Endodermal cell (in vitro differentiated cells): ENCODE measurements around the gene LAPTM5. TPM values are rescaled to one million over a fixed set of nuclear protein-coding genes. Genes with fewer than 3 reads are reported as not detected.

Experiments
- DNase-seq: peaks from one replicate; pipeline ENCODE4 v3.0.0-alpha.2; 2017
- H3K27ac ChIP-seq: 2 replicates; pipeline ENCODE4 v1.5.1; 2013; ENCODE audit warnings: mild to moderate bottlenecking, low read depth, low read length, moderate library complexity
- H3K27me3 ChIP-seq: 2 replicates; pipeline ENCODE4 v1.6.1; 2013; ENCODE audit warnings: mild to moderate bottlenecking, low read length, moderate library complexity; ENCODE audit not compliant: insufficient read depth, control insufficient read depth, poor library complexity, severe bottlenecking
- H3K36me3 ChIP-seq: 2 replicates; pipeline ENCODE4 v1.7.0; 2013; ENCODE audit warnings: mild to moderate bottlenecking, low read length, moderate library complexity; ENCODE audit not compliant: control insufficient read depth, insufficient read depth
- H3K4me1 ChIP-seq: one replicate; pipeline ENCODE4 v1.7.0; 2013; ENCODE audit warnings: low read length; ENCODE audit not compliant: control insufficient read depth, insufficient read depth
- H3K4me3 ChIP-seq: 2 replicates; pipeline ENCODE4 v1.5.1; 2013; ENCODE audit warnings: mild to moderate bottlenecking, low read length, moderate library complexity
- H3K9ac ChIP-seq: 2 replicates; pipeline ENCODE4 v1.6.1; 2013; ENCODE audit warnings: mild to moderate bottlenecking, low read length, moderate library complexity; ENCODE audit not compliant: poor library complexity, severe bottlenecking; ENCODE audit errors: extremely low read depth
- H3K9me3 ChIP-seq: 2 replicates; pipeline ENCODE4 v1.6.1; 2013; ENCODE audit warnings: mild to moderate bottlenecking, low read length, moderate library complexity; ENCODE audit not compliant: control insufficient read depth
- H3K27ac Mint-ChIP-seq: 2 replicates; pipeline ENCODE4 v1.8.0; 2020; ENCODE audit warnings: mixed read lengths
- H3K27me3 Mint-ChIP-seq: 2 replicates; pipeline ENCODE4 v1.8.0; 2021; ENCODE audit warnings: mild to moderate bottlenecking, mixed read lengths; ENCODE audit not compliant: insufficient read depth
- H3K36me3 Mint-ChIP-seq: 2 replicates; pipeline ENCODE4 v1.8.0; 2020; ENCODE audit warnings: low read depth, mixed read lengths
- H3K4me1 Mint-ChIP-seq: 2 replicates; pipeline ENCODE4 v1.8.0; 2020; ENCODE audit warnings: mixed read lengths
- H3K4me3 Mint-ChIP-seq: 2 replicates; pipeline ENCODE4 v1.8.0; 2020; ENCODE audit warnings: mild to moderate bottlenecking, moderate library complexity, mixed read lengths
- H3K9me3 Mint-ChIP-seq: 2 replicates; pipeline ENCODE4 v1.8.0; 2020; ENCODE audit warnings: mild to moderate bottlenecking, mixed read lengths
- WGBS, 2 experiments: methylation state at CpG; one replicate each; pipeline versions ENCODE4 v1.1.5 to v1.1.7; 2013; ENCODE audit warnings: missing lambda C conversion rate in 2 of 2, mixed read lengths in 1 of 2; ENCODE audit not compliant: insufficient coverage in 1 of 2, insufficient read length in 1 of 2; 5-methylcytosine and 5-hydroxymethylcytosine counted together
- total RNA-seq, 2 donors: library from RNA; stranded (reverse); fragmentation: NEBNext Ultra II Directional in 1 of 2; extraction: Animal tissue kit (Norgen Biotek cat#: 25700) in 1 of 2; gene quantifications; 2 replicates in 1 of 2; 3 replicates in 1 of 2; pipeline ENCODE4 v1.2.1, GENCODE V29; 2021
- TF ChIP-seq, protein P1 (sequence below): fragments of 200-600 bp; sonication (generic); conservative IDR thresholded peaks from 2 replicates; pipeline ENCODE4 v1.5.0; 2021; ENCODE audit warnings: antibody characterized with exemption, mild to moderate bottlenecking

The LAPTM5 gene
- total RNA-seq, 2 donors from 2014 or later, result not detected

DNA sequence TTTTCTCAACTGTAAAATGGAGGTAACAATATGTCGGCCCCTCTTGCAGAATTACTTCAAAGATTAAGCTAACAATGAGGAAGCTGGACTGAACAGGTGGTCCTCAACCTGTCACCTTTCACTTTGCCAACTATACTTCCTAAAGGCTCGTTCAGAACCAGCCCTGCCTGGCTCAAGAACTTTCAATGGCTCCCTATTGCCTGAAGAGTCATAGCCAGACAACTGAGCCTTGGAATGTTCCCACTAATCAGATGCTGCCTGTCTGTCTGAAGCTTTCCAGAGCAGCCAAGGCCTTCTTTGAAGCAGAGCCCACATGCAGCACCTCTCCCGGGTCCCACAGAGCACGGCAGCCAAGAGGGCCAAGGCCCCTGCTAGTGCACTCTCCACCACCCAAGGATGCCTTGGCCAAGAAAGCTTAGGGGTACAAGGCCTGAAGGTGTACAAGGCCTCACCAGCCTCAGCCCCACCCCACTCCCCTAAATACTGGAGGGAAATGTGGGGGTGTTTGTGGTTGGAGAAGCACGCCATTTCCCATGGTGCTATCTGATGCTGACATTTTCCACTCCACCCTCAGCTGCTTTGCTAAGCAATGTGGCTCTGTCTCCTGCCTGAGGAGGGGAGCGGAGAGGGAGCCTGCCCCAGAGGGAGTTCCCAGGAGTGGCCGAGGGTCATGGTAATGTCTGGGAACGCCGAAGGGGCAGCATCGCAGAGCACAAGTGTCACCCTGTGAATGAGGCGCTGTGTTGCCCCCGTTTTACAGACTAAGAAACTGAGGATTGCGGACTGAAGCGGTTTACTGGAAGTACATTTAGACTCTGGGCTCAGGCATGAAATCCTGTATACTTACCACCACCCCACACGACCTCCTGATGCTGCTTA is 8.2 kb upstream of the LAPTM5 start:
- no peak overlapping the region for H3K9ac ChIP-seq
- Mint-ChIP-seq H3K36me3 (no peaks in the 10 kb centered on the region), H3K4me3 (no peak overlapping the region), H3K27me3 (no peaks in the 10 kb centered on the region), H3K27ac (no peak overlapping the region), H3K4me1 (peaks cover 7% of the 10 kb centered on the region), H3K9me3 (no peaks in the 10 kb centered on the region)
- H3K27me3 ChIP-seq, result no peaks in the 10 kb centered on the region
- no peaks in the 10 kb centered on the region for H3K36me3 ChIP-seq
- H3K9me3 ChIP-seq, result no peaks in the 10 kb centered on the region
- H3K4me3 ChIP-seq, result no peak overlapping the region
- no peak for DNase-seq
- TF ChIP-seq, protein P1, sequence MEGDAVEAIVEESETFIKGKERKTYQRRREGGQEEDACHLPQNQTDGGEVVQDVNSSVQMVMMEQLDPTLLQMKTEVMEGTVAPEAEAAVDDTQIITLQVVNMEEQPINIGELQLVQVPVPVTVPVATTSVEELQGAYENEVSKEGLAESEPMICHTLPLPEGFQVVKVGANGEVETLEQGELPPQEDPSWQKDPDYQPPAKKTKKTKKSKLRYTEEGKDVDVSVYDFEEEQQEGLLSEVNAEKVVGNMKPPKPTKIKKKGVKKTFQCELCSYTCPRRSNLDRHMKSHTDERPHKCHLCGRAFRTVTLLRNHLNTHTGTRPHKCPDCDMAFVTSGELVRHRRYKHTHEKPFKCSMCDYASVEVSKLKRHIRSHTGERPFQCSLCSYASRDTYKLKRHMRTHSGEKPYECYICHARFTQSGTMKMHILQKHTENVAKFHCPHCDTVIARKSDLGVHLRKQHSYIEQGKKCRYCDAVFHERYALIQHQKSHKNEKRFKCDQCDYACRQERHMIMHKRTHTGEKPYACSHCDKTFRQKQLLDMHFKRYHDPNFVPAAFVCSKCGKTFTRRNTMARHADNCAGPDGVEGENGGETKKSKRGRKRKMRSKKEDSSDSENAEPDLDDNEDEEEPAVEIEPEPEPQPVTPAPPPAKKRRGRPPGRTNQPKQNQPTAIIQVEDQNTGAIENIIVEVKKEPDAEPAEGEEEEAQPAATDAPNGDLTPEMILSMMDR, result no peak
- no peak overlapping the region for H3K27ac ChIP-seq
- H3K4me1 ChIP-seq, result no peaks in the 10 kb centered on the region
- 88 to 95% methylated on average over 11 to 15 of the region's 15 CpGs for WGBS, 2 experiments

DNA sequence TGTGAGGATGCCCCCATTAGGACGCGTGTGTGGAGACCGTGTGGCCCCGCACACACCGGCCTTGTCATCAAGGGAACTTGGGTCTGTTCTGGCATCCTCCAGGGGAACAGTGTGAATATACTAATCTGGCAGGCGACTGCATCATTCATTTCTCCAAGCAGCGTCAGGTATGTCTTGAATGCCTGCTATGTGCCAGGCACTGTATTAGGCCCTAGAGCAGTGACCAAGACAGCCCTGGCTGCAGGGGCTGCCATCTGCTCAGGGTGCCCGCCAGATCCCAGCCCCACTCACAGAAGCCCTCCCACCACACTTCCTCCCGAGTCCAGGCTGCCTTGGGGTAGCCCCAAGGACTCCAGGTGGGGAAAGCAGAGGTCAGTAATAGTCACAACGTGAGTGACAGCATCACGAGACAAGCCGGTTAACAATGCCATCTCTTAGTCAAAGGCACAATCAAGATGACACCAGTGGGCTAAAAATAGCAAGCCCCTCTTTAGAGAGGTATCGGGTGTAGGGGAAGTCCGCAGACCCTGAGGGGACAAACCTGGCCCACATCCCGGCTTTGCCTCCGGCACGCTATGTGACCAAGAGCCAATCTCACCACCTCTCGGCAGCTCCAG is 7.5 kb upstream of the LAPTM5 start:
- no peak overlapping the region for H3K4me3 ChIP-seq
- no peaks in the 10 kb centered on the region for H3K9me3 Mint-ChIP-seq
- H3K27ac Mint-ChIP-seq, result no peak overlapping the region
- no peak overlapping the region for H3K4me3 Mint-ChIP-seq
- H3K9me3 ChIP-seq, result peaks cover 5% of the 10 kb centered on the region
- no peaks in the 10 kb centered on the region for H3K27me3 Mint-ChIP-seq
- TF ChIP-seq, protein P1, result no peak
- H3K36me3 ChIP-seq, result no peaks in the 10 kb centered on the region
- no peak overlapping the region for H3K9ac ChIP-seq
- no peaks in the 10 kb centered on the region for H3K4me1 ChIP-seq
- H3K27me3 ChIP-seq, result no peaks in the 10 kb centered on the region
- H3K27ac ChIP-seq, result no peak overlapping the region
- WGBS, 2 experiments, result 93 to 95% methylated on average over 17 to 18 of the region's 18 CpGs
- peaks cover 9% of the 10 kb centered on the region for H3K4me1 Mint-ChIP-seq
- H3K36me3 Mint-ChIP-seq, result no peaks in the 10 kb centered on the region
- no peak for DNase-seq

DNA sequence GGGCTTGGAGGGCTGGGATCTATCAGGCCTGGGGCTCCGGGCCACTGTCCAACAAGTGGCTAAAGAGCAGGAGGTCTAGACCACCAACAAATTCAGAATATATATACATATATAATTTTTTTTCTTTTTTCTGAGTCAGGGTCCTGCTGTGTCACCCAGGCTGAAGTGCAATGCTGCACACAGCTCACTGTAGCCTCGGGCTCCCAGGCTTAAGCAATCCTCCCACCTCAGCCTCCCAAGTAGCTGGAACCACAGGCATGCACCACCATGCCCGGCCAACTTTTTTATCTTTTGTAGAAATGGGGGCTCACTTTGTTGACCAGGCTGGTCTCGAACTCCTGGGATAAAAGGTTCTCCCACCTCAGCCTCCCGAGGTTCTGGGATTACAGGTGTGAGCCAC is 6.8 kb upstream of the LAPTM5 start:
- WGBS, 2 experiments, result 80 to 85% methylated on average over 3 to 5 of the region's 5 CpGs
- H3K9me3 ChIP-seq, result peaks cover 5% of the 10 kb centered on the region
- Mint-ChIP-seq H3K27ac (no peak overlapping the region), H3K4me3 (no peak overlapping the region), H3K4me1 (peaks cover 14% of the 10 kb centered on the region), H3K36me3 (no peaks in the 10 kb centered on the region), H3K27me3 (no peaks in the 10 kb centered on the region), H3K9me3 (no peaks in the 10 kb centered on the region)
- H3K4me1 ChIP-seq, result no peaks in the 10 kb centered on the region
- H3K27me3 ChIP-seq, result no peaks in the 10 kb centered on the region
- no peak overlapping the region for H3K27ac ChIP-seq
- H3K36me3 ChIP-seq, result no peaks in the 10 kb centered on the region
- no peak for DNase-seq
- H3K4me3 ChIP-seq, result no peak overlapping the region
- H3K9ac ChIP-seq, result no peak overlapping the region
- TF ChIP-seq, protein P1, result no peak
